ENCODE measurements around the gene CLCN5. TPM values are rescaled to one million over a fixed set of nuclear protein-coding genes. Genes with fewer than 3 reads are reported as not detected.

Gene CLCN5
- total and polyA plus RNA-seq, 2 of the 13 experiments (the other 11 are each of a cell fraction or from before 2014, with no cell fraction given): 7.8 to 27.3 TPM

GRCh38 chrX:49947781-49948180, 25.4 kb downstream of the CLCN5 start (continued):
- TF ChIP-seq ZNF704 (CRISPR knock-in tag; IDR thresholded peaks at IDR 0.05; ENCODE audit: borderline replicate concordance) (no peak), ZNF652 (CRISPR knock-in tag; IDR thresholded peaks at IDR 0.05; ENCODE audit: borderline replicate concordance, low read depth) (no peak), SMC3 (IDR thresholded peaks at IDR 0.05; ENCODE audit: low read length) (no peak), NFATC3 (CRISPR knock-in tag; IDR thresholded peaks at IDR 0.05) (no peak), SIN3A (IDR thresholded peaks at IDR 0.05; ENCODE audit: borderline replicate concordance, low read depth, low read length) (no peak), THYN1 (CRISPR knock-in tag; IDR thresholded peaks at IDR 0.05; ENCODE audit: borderline replicate concordance, low read depth) (no peak), MLLT10 (CRISPR knock-in tag; IDR thresholded peaks at IDR 0.05) (no peak), ZKSCAN5 (CRISPR knock-in tag; IDR thresholded peaks at IDR 0.05) (no peak), ESRRA (CRISPR knock-in tag; IDR thresholded peaks at IDR 0.05; ENCODE audit: low read depth) (no peak), NFIC (IDR thresholded peaks at IDR 0.05; ENCODE audit: low read length) (no peak), FOXP1 (IDR thresholded peaks at IDR 0.05) (no peak), FOXP1 (CRISPR knock-in tag; IDR thresholded peaks at IDR 0.05) (no peak), TEF (CRISPR knock-in tag; IDR thresholded peaks at IDR 0.05) (no peak)

DNA sequence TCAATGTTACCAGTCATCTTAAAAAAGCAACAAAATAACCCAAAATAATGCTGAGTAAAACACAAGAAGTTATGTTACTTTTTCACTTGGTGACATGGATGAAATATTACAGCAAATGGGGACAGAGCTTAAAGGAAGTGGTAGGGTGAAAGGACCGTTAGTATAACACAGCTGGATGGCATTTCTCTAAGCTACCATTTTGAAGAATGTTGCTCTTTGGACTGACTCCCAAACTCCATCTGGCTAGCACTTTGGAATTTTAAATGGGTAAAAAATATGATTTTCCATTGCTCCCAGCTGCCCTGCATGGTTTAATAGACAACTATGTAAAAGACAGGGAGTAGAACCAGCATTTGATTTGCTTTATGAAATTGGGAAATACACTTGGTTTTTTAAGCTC, 27.6 kb downstream of the CLCN5 start:
- H3K9ac ChIP-seq (ENCODE audit: insufficient read depth, low read depth, low read length): no peak overlapping the region
- 93% methylated on average over 1 of the region's 1 CpG for WGBS (ENCODE audit: low lambda C conversion rate)
- no peaks in the 10 kb centered on the region for H3K36me3 ChIP-seq (replicated peaks in 1 of 2; ENCODE audit: control insufficient read depth in 1 of 2, insufficient read depth in 2 of 2, low read length in 2 of 2)
- no peaks in the 10 kb centered on the region for H4K20me1 ChIP-seq (ENCODE audit: insufficient read depth, low read length)
- ChIA-PET POLR2A (no interaction called here), CTCF (ENCODE audit: low intra/inter-chr PET ratio, low total read pairs) (no interaction called here)
- no peak overlapping the region for H3K4me2 ChIP-seq (ENCODE audit: low read depth, low read length)
- ATAC-seq: no peak
- no peak overlapping the region for H3K27ac ChIP-seq (ENCODE audit: extremely low read length, insufficient read depth, low read length)
- no peak for DNase-seq (ENCODE audit: low spot score)
- in situ Hi-C loops (cut with HindIII; ENCODE audit: extremely low pct_ligation_motif_present, low pct_unique_long_range_greater_than_20kb) (no loop called here), intact Hi-C loops (cut with micrococcal nuclease; ENCODE audit: unreplicated experiment) (no loop called here)
- H3K4me1 ChIP-seq (ENCODE audit: insufficient read depth, low read length): no peaks in the 10 kb centered on the region
- FAIRE-seq: no peak
- H3K9me3 ChIP-seq (ENCODE audit: low read length): no peaks in the 10 kb centered on the region
- no peaks in the 10 kb centered on the region for H3K27me3 ChIP-seq (ENCODE audit: control insufficient read depth in 1 of 2, insufficient read depth in 2 of 2, low read length in 2 of 2)
- H2AFZ ChIP-seq (ENCODE audit: low read length): no peak overlapping the region
- no peaks in the 10 kb centered on the region for H3K79me2 ChIP-seq (ENCODE audit: insufficient read depth, low read length)
- H3K4me3 ChIP-seq (replicated peaks in 1 of 3; ENCODE audit: insufficient read depth in 1 of 3, low read depth in 2 of 3, low read length in 3 of 3): no peak overlapping the region
- BruUV-seq (replicated peaks): no TSS peak
- TF ChIP-seq, protein P1, sequence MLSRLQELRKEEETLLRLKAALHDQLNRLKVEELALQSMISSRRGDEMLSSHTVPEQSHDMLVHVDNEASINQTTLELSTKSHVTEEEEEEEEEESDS (CRISPR knock-in tag; IDR thresholded peaks at IDR 0.05; ENCODE audit: borderline replicate concordance): no peak
- TF ChIP-seq ARID2 (CRISPR knock-in tag; IDR thresholded peaks at IDR 0.05; ENCODE audit: borderline replicate concordance): no peak
- TF ChIP-seq MAX (IDR thresholded peaks at IDR 0.05): no peak
- no peak for TF ChIP-seq ASH2L (IDR thresholded peaks at IDR 0.05; ENCODE audit: insufficient read length, low read depth, low read length)
- no peak for TF ChIP-seq BRCA1 (CRISPR knock-in tag; IDR thresholded peaks at IDR 0.05)
- no peak for TF ChIP-seq ZZZ3 (CRISPR knock-in tag; IDR thresholded peaks at IDR 0.05; ENCODE audit: borderline replicate concordance)
- TF ChIP-seq E2F5 (CRISPR knock-in tag; conservative IDR thresholded peaks at IDR 0.05): no peak
